DOHH2 (cell line): ENCODE results near the gene NFX1.

ENCODE experiments used
- EZH2phosphoT487 ChIP-seq: fragments of 200-600 bp; sonication (generic); IDR thresholded peaks from 2 replicates; pipeline ENCODE4 v1.6.1; 2017; ENCODE audit warnings: borderline replicate concordance, mild to moderate bottlenecking, antibody characterized with exemption, low read length, moderate library complexity, mixed read lengths
- TF ChIP-seq, protein P1 (sequence below): fragments of 200-600 bp; sonication (generic); IDR thresholded peaks from one replicate; pipeline ENCODE4 v1.5.1; 2014; ENCODE audit warnings: antibody characterized with exemption, mild to moderate bottlenecking, low read depth, low read length; ENCODE audit not compliant: poor library complexity, severe bottlenecking

DNA sequence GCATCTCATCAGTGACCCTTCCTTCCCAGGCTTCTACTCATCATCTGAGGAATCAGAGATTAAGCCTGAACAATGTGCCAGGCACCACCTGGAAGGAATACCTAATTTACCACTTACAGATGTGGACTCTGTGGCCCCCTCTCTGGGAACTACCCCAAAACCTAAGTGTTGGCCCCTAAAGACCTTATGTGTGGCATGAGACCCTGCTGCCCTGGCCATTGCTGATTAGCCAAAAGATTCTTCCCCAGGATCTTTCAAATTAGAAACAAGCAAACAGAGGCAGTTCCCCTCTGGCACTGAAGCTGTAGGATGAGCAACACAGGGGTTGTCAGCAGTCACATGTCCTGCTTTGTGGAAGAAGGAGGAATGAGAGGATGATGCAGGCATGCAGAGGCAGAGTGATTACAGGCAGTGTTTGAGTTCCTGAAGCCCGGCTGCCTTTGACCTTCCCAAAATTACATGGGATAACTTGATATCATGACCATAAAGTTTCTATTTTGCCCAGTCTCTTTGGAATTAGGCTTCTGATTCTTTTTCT, 39.8 kb upstream of the NFX1 start:
- TF ChIP-seq, protein P1, sequence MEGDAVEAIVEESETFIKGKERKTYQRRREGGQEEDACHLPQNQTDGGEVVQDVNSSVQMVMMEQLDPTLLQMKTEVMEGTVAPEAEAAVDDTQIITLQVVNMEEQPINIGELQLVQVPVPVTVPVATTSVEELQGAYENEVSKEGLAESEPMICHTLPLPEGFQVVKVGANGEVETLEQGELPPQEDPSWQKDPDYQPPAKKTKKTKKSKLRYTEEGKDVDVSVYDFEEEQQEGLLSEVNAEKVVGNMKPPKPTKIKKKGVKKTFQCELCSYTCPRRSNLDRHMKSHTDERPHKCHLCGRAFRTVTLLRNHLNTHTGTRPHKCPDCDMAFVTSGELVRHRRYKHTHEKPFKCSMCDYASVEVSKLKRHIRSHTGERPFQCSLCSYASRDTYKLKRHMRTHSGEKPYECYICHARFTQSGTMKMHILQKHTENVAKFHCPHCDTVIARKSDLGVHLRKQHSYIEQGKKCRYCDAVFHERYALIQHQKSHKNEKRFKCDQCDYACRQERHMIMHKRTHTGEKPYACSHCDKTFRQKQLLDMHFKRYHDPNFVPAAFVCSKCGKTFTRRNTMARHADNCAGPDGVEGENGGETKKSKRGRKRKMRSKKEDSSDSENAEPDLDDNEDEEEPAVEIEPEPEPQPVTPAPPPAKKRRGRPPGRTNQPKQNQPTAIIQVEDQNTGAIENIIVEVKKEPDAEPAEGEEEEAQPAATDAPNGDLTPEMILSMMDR, result no peak
- TF ChIP-seq EZH2phosphoT487, result no peak
